Activated T-cell treated with anti-CD3 and anti-CD28 coated beads for 48 hours (primary cell): ENCODE data around the gene VTN.
A peak's percentile ranks its signal among the peaks of the same experiment; 100 is the strongest.

Source experiments
- DNase-seq: peaks from one replicate; pipeline ENCODE4 v3.0.0-alpha.2; 2020; ENCODE audit warnings: low read depth

VTN gene

GRCh38 chr17:28368915-28369683, 1.0 kb downstream of the VTN start:
- DNase-seq: no peak

- no peak for DNase-seq
These were observed 1.7 kb downstream of the VTN start for GRCh38 chr17:28368306-28368831.

GRCh38 chr17:28367641-28368305, 2.3 kb downstream of the VTN start:
- no peak for DNase-seq

- DNase-seq: no peak
These were observed 3.5 kb downstream of the VTN start for GRCh38 chr17:28366605-28367004.

GRCh38 chr17:28365487-28365886, 4.6 kb downstream of the VTN start:
- no peak for DNase-seq

- DNase-seq: no peak
These were observed 5.3 kb downstream of the VTN start, which contains the start of gene SEBOX for GRCh38 chr17:28364665-28365363. Gene SEBOX (minus strand): TSS chr17:28365199. CDS start chr17:28365151, 48 bp downstream.

- no peak for DNase-seq
These were observed 6.1 kb downstream of the VTN start for GRCh38 chr17:28363776-28364650.

- DNase-seq: no peak
These were observed 6.9 kb downstream of the VTN start for GRCh38 chr17:28363186-28363585.

GRCh38 chr17:28357901-28358197, 12.3 kb downstream of the VTN start:
- no peak for DNase-seq

GRCh38 chr17:28357061-28357900, 12.8 kb downstream of the VTN start, which contains the start of gene POLDIP2:
Gene POLDIP2 (minus strand): TSS chr17:28357527. CDS start chr17:28357448, 79 bp downstream.
- peak; percentile 97 for DNase-seq

GRCh38 chr17:28350271-28350670, 19.8 kb downstream of the VTN start:
- no peak for DNase-seq

GRCh38 chr17:28348979-28349378, 21.1 kb downstream of the VTN start:
- DNase-seq: no peak

- DNase-seq: no peak
These were observed 22.7 kb downstream of the VTN start for GRCh38 chr17:28347261-28347891.

- no peak for DNase-seq
These were observed 23.3 kb downstream of the VTN start for GRCh38 chr17:28346746-28347246.

GRCh38 chr17:28346199-28346580, 23.9 kb downstream of the VTN start:
- DNase-seq: no peak

- DNase-seq: no peak
These were observed 24.5 kb downstream of the VTN start for GRCh38 chr17:28345419-28346198.

- DNase-seq: no peak
These were observed 25.6 kb downstream of the VTN start for GRCh38 chr17:28344435-28344901.

GRCh38 chr17:28344011-28344410, 26.1 kb downstream of the VTN start:
- DNase-seq: no peak

GRCh38 chr17:28343491-28343932, 26.6 kb downstream of the VTN start:
- DNase-seq: no peak
